SH-SY5Y (cell line): ENCODE measurements around the gene FAM120A.

Experiments
- GATA2 ChIP-seq: IDR thresholded peaks from 2 replicates; pipeline ENCODE4 v1.6.1; 2011; ENCODE audit warnings: mild to moderate bottlenecking, low read depth, low read length
- GATA3 ChIP-seq: IDR thresholded peaks from 2 replicates; pipeline ENCODE4 v1.6.1; 2011; ENCODE audit warnings: low read depth, mild to moderate bottlenecking, low read length, moderate library complexity

- TF ChIP-seq GATA2 (no peak), GATA3 (no peak)
Measured at GRCh38 chr9:93522736-93523135, 71.3 kb downstream of the FAM120A start.
